ENCODE data around the gene BLTP3A.

BLTP3A gene

DNA sequence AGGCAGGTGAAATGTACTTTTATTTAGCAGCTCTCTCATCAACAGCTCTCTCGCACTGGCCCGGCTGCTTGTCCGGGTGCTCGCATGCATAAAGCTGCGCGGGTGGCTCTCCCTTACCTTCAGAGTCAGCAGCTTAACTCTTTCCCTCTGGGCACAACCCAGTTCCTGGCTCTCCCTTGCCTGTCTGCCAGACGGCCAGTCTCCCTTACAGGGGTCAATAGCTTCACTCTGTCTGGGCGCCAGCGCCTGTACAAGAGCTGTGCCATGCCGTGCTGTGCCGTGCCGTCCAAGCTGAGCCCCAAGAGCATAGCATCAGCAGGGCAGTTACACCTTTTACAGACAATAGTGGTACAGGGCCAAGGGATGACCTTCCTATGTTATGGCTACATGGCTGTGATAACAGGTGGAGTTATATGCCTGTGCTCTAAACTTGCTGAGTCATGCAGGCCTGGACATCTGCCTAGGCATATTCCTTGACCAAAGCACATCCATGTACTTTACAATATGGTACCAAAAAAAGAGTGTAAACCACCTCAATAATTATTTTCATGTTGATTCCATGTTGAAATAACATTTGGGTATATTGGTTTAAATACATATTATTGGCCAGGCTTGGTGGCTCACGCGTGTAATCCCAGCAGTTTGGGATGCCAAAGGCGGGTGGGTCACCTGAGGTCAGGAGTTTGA lies 47.9 kb downstream of the BLTP3A start:
- Histone ChIP-seq H3K36me3 (ENCODE audit: insufficient read depth, insufficient read length, low read length) (peaks cover 13% of the 10 kb centered on the region), H3K4me1 (ENCODE audit: insufficient read depth, insufficient read length) (no peaks in the 10 kb centered on the region), H3K27me3 (ENCODE audit: insufficient read depth, insufficient read length) (no peaks in the 10 kb centered on the region), H3K9me3 (ENCODE audit: insufficient read depth, low read length) (no peaks in the 10 kb centered on the region), H3K9ac (ENCODE audit: insufficient read length, low read depth) (no peak overlapping the region), H3K4me3 (ENCODE audit: insufficient read length, low read depth) (no peak overlapping the region)
- DNase-seq (ENCODE audit: low read depth, low spot score), result no peak
- TF ChIP-seq YY1 (IDR thresholded peaks at IDR 0.05; ENCODE audit: insufficient read depth, insufficient read length) (no peak), SUZ12 (IDR thresholded peaks at IDR 0.05; ENCODE audit: extremely low read depth, insufficient read depth, insufficient read length) (no peak), ZNF274 (IDR thresholded peaks at IDR 0.05; ENCODE audit: low read depth, low read length) (no peak)
